ENCODE results near the gene ZNF239.
"Not testable (repeated sequence)": the region's sequence is repeated elsewhere in the genome, so short reads cannot be mapped to it uniquely, and the experiment has no call there.

Gene ZNF239

GRCh38 chr10:43576580-43576979, 2.2 kb upstream of the ZNF239 start:
- no peak for DNase-seq (ENCODE audit: low read depth in 3 of 3)

DNA sequence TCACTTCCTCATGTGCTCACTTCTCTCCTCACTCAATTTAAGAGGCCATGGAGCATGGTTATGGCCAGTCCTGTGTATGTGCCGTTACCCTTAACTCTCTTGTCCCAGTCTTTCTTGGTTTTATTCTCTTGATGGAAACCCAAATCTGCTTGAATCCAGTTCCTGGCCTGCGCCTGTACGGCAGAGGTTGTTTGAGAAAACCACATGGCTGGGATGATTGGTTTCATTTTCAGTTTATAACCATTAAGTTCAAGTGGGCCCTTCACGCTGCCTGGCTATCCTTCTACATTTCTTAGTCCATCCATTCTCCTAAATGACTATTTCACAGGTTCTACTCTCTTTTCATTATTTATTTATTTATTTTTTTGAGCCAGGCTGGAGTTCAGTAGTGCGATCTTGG, 1.6 kb upstream of the ZNF239 start:
- DNase-seq (ENCODE audit: low read depth in 3 of 3), result no peak

DNA sequence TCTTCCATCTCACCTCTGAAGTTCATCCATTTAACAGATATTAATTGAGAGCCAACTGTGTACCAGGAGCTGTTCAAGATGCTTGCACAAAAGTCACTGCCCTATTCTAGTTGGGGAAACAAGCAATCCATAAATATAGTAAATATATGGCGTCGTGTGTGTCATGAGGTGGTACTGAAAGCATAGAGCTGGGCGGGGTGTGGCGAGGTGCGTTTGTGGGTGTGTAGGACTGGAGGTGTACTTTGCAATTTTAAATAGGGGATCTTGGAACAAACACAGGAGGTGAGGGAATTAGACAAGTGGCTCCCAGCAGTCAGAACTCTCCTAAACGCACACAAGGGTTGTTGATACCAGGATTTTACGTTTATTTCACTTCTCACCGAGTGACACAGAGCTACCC, 490 bp upstream of the ZNF239 start:
- DNase-seq (ENCODE audit: low read depth in 3 of 3), result no peak

- no peak for DNase-seq (ENCODE audit: low read depth in 3 of 3)
Observed at GRCh38 chr10:43573250-43574000, 991 bp downstream of the ZNF239 start.

GRCh38 chr10:43570971-43571370, 3.4 kb downstream of the ZNF239 start:
- no peak for DNase-seq (ENCODE audit: low read depth in 3 of 3)

DNA sequence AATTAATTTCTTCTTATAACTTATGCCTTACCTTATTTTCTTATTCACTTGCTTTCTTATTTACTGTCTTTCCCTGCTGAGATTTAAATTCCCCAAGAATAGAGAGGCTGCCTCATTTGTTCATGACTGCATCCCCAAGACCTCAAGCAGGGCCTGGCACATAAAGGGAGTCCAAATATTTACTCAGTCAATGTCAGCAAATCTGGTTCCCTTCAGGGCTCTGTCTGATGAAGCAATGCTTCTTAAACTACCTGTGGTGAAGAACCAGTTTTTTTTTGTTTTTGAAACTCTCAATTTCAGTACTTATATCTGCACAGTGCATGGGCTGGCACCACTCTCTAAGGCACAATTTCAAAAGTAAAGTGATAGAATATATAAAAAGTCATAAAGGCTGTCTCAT, 4.7 kb downstream of the ZNF239 start:
- DNase-seq (ENCODE audit: low read depth in 3 of 3), result no peak

DNA sequence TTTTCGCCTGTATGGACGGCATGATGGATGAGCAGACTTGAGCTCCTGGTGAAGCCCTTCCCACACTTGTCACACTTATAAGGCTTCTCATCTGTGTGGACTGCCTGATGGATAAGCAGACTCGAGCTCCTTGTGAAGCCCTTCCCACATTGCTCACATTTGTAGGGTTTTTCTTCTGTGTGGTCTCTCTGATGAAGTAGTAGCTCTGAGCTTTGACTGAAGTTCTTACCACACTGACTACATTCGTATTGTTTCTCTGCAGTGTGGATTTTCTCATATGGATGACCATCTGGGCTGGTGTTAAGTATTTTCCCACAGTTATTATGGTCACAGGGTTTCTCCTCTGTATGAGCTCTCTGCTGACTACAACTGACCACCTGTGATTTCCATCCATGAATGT, 17.2 kb downstream of the ZNF239 start:
- DNase-seq (ENCODE audit: low read depth in 3 of 3), result no peak

GRCh38 chr10:43543746-43544145, 30.7 kb downstream of the ZNF239 start:
- DNase-seq (ENCODE audit: low read depth in 3 of 3), result not testable (repeated sequence)

DNA sequence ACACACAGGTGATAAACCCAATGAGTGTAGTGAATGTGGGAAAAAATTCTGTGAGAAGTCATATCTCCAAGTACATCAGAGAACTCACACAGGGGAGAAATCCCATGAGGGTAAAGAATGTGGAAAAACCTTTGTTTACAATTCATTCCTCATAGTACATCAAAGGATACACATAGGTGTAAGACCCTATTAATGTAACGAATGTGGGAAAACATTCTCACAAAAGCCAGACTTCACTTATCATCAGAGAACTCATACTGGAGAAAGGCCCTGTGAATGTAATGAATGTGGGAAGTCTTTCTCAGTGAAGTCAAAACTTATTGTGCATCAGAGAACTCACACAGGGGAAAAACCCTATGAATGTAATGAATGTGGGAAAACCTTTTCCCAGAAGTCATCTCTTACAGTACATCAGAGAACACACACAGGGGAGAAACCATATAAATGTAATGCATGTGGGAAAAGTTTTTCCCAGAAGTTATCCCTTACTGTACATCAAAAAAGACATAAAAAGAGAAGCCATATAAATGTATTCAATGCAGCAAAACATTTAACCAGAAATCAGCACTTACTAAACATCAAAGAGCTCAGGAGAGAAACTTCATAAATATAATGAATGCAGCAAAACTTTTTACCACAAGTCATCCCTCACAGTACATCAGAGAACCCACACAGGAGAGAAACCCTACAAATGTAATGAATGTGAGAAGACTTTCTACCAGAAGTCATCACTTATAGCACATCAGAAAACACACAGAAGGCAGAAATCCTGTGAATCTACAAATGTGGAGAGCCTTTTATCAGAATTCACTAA, 49.8 kb downstream of the ZNF239 start:
- no peak for DNase-seq (ENCODE audit: low read depth in 3 of 3)

Data from stimulated activated CD4-positive, alpha-beta T cell treated with anti-CD3 and anti-CD28 coated beads, TNF-alpha, amount 100 ng/mL, for 24 hours (primary cell).